DMS 273 (cell line): Measurements from ENCODE around the gene DLL1.
"Not testable (repeated sequence)": the region's sequence is repeated elsewhere in the genome, so short reads cannot be mapped to it uniquely, and the experiment has no call there.

Source experiments
- DNase-seq: peaks from one replicate; lab custom pipeline; 2025; ENCODE audit not compliant: unreplicated experiment; lab: John Stamatoyannopoulos, UW

DLL1 gene

DNA sequence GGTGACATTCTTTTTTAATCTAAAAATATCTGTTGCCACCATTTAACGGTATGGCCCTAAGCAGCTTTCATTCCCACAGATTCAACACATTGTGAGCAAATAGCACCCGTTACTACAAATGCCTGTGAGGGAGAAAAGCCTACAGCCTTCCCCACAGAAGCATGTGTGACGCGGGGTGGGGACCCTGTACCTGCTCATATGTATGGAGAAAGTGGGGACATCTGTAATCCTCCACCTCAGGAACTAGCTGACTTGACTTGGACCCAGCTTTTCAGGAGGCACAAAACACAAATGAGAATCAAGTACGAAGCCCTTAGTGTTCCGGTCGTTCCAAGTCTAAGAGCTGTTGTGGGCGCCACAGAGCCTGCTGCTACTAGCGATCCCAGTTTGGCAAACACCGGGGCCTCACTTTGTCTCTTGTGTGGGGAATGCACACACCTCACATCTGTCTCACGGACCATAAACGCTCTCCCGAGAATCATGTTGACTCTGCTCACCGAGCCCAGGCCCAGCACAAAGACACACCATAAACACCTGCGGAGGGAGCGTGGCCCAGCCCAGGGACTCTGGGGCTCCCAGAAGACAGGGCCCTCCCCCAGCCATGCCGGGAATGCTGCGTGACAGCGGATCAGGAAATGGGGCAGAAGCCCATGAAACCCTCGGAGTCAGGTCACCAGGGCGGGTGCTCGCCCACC, 21.6 kb downstream of the DLL1 start:
- DNase-seq, result peak; percentile 24

DNA sequence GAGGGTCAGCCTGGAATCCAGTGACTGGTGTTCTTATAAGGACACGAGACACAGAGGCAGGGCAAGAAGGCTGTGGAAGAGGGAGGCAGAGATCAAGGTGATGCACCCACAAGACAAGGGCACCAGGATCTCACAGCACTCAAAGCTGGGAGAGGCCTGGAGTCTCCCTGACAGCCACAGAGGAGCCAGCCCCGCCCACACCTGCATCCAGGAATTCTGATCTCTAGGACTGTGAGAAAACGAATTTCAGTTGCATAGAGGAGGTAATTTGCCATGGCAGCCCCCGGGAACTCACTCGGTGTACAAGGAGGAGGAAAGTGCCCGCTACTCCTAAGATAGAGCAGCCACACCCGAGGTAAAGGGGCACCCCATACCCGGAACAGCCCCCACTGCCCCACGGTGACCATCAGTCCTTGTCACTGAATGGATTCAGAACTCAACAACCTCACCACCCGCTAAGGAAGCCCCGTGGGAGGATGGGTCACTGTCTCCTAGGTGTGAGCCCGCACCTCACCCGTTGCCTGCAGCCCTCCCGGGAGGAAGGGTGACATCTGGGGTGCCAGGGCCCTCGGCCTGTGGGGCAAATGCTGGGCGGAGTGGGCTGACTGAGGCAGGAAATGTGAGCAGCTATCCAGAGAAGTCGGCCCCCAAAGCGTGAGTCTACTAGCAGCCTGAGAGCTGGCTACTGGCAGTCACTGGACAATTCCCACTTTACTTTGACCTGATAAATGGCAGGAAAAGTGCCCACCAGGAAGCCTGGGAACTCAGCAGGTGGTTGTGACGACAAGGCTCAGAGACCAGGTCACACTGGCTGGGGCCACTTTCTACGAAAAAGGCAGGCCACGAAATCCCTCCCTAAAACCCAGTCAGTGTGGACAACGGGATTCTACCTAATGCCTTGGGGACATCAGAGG, 22.4 kb downstream of the DLL1 start:
- no peak for DNase-seq

DNA sequence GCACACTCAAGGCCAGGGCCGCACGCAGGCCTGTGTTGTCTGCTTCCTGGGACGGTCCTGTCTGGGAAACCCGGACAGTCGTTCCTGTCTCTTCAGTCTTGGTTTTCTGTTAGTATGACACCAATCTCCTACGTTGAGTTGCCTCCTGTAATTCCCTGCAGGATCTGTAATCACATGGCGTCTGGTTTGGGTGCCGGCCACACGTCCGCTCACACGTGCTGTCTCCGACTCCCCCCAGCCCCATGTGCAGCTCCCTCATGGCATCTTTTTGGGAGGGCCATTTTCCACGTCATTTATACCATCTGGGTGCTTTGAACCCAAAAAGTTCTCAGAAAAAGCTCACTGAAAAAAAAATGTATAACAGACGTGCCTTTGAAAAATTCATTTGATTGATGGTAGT, 23.2 kb downstream of the DLL1 start:
- DNase-seq, result no peak

DNA sequence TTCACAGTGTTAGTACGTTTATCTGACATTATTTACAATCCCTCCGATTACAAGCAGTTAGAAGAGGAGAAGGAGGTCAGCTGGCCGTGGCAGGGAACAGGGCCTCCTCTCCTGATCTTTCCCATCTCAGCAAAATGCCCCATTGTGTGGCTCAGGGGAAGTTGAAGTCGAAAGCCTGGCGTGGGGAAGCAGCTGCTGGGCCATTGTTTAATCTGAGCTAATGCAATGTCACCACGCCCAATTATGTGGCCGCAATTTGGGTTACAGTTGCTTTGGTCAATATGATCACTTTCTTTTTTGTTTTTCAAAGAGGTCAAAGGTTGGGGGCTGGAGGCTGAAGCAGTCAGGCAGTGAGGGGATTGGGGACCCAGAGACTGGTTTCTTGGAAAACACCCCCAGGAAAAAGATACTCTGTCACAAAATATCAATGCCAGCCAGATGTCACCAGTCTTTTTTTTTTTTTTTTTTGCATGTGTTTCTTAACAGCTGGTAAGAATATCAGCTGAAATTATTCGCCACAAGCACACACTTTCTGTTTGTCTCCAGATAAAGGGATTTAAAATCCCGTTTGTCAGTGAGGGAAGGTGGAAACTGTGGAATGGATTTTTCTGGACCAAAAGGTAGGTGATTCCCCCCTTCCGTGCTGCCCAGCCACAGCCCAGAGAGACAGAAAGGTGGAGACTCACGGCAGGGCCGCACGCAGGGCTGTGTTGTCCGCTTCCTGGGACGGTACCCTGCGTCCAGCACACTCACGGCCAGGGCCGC, 24.6 kb downstream of the DLL1 start:
- DNase-seq, result peak; percentile 22

DNA sequence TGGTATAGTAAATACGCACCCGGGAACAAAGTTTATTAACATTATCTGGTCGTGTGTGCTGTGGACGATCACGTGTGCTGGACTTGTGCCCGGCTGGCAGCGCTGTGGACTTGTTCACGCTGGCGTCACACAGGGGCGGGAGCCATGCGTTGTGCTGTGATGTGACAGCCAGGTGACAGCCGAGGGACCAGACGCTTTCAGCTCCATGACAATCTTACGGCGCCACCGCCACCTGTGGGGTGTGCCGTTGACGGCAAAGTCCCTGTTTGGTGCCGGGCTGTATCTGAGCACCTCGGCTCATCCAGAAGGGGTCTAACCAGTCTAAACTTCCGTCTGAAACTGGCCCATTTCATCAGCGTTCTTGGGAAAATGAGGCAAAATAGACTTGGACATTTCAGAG, 25.2 kb downstream of the DLL1 start:
- no peak for DNase-seq

DNA sequence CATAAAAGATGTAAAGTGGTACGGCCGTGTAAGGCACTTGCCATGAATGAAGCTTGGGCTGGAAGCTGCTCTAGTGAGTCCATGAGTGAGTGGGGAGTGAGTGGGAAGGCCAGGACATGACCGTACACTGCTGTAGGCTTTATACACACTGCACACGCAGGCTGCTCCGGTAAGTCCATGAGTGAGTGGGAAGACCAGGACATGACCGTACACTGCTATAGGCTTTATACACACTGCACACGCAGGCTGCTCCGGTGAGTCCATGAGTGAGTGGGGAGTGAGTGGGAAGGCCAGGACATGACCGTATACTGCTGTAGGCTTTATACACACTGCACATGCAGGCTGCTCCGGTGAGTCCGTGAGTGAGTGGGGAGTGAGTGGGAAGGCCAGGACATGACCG, 26.2 kb downstream of the DLL1 start:
- not testable (repeated sequence) for DNase-seq

DNA sequence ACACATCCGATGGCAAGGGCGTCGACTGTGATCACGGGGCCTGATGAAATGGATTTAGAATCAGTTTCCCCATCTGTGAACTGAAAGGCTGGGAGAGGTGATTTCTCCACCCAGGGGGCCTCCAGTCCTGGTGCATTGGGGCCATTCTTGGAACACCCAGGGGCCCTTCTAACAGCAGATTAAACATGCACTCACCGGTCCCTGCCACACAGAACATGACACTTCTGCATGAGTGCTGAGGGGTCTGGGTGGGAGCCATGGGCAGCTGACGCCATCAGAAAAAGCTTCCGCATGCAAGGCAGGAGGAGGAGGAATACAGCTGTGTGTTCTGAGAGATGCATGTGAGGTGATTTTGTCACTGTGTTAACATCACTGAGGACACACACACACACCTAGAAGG, 26.8 kb downstream of the DLL1 start:
- DNase-seq, result no peak

DNA sequence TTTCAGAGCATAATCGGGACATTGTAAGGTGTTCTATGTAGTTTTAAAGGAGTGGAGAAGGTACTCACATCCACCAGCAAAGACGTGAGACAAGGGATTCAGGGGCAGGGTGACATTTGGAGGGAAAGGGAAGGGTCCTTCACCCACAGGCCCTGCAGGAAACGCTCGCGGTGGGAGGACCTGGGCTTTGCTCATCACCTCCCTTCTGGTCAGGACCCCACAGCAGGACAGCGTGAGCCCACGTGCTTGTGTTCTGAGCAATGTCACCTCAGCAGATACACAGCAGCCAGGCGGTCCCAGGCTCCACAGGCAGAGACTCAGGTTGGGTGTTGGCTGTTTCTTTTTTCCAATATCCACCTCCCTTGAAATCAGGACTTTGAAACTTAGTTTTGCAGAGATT, 27.5 kb downstream of the DLL1 start:
- no peak for DNase-seq

DNA sequence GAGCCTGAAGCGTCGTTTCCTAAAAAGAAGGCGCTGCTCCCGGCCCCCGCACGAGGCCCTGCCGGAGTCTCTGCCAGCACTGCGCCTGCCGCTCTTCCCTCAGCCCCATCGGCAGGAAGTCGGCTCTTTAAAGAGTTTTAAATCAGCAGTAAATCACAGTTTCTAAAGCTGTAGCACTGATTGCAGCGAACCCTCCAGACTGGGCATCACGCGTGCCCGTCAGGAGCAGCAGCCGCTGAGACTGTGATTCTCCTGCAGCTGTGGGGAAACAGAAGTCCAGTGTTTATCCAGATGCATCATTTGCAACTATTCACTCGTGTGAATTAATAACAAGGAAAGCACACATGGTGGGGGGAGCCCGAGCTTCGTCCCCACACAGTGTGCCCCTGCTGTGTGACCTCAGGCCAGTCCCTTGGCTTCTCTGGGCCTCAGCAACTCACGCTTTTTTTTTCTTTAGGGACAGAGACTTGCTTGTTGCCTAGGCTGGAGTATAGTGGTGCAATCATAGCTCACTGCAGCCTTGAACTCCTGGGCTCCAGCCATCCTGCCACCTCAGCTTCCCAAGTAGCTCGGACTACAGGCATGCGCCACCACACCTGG, 28.3 kb downstream of the DLL1 start:
- no peak for DNase-seq

DNA sequence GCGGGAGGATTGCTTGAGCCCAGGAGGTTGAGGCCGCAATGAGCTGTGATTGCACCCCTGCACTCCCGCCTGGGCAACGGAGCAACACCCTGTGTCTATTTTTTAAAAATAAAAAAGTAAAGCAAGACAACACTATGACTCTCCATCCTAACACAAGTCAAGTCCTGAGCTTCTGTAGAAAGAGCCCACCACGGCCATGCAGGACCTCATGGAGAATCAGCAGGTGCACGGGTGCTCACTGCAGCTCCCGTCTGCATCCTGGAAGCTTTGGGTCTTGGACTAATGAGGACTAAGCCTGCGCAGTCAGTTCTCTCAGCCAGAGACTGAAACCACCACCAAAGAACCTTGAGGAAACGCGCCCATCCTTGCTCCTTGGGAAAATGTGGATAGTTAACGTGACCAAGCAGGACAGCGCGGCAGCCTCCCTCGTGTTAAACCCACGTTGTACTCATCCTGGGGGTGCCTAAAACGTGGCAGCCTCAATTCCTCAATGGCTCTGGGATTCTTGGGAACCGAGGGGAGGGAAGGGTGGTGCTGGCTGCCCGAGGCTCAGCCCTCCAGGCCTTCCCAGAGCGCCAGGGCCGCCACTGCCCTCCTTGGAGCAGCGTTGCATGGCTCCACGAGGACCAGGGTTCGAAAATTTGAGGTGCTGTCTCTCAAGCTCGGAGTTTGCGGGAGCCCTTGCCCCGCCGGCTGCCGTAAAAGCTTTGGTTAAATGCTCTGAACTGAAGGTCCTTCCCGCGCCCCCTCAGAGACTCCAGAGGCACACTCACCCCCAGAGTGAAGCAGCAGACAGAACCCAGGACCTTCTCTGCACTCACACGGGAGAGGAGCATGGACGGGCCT, 29.0 kb downstream of the DLL1 start:
- DNase-seq, result no peak

DNA sequence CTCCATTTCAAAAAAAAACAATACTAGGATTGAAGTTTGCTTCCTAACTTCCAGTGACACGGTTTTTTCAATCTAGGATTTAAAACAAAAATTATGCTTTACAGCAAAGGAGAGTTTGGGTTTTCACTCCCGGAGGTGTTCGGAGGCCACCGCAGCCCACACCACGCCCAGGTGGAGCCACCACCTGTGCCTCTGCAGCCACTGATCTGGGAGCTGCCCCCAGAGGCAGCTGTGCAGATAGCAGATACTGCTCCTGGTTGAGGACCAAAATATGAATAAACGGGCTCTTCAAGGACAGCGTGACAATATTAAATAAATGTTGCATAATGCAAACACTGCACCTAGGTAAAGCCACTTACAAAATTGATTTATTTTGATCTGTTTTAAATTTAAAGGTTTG, 30.2 kb downstream of the DLL1 start:
- peak; percentile 20 for DNase-seq

DNA sequence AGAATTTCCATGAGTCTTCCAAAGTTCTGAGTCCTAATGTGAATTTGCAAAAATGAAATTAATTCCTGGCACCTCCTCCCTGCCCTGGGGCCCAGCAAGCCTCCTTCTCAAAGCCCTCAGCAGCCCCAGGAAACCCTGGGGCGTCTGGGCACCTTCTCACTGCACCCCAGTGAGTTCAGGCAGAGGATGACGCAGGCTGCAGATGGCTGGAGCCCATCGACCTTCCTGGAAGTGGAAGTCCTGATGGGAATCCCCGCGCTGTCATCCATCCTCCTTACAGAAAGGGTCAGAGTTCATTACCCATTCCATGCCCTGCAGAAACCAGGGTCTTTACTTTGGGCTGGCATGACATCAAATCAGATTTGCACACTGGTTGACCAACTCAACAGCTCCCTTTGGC, 31.6 kb downstream of the DLL1 start:
- DNase-seq, result no peak

DNA sequence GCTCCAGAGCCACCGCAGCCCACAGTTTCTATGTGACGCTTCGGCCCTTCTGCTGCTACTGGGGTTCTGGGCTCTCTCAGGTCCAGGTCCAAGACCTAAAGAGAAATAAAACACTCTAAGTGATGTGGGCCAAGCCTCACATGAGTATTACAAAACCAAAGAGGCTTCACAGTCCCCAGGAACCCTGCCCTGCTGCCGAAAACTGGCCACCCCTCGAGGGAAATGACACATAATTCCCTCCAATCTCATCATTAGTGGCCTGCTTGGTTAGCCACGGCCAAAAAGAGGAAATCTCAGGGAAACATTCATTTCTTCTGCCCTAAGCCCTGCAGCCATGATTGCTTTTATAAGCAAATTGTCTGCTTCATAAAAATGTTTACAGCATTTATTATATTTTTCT, 32.5 kb downstream of the DLL1 start:
- DNase-seq, result no peak

DNA sequence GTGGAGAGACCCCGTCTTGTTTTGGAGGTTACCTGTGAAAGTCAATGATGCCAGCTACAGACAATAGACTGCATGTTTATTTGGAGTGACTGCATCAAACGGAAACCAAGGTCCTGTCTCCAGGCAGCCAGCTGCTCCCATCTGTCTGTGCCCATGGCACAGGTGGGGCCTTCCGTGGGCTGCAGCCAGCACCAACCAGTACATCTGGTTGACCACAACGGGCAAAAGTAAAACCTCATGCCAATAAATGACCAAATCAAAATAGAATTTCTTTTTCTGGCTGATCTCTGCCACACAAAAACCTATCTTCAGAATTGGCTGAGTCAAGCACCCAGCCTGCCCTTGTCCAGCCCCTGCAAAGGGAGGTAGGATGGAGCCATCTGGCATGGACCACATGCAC, 33.5 kb downstream of the DLL1 start:
- DNase-seq, result peak; percentile 44

DNA sequence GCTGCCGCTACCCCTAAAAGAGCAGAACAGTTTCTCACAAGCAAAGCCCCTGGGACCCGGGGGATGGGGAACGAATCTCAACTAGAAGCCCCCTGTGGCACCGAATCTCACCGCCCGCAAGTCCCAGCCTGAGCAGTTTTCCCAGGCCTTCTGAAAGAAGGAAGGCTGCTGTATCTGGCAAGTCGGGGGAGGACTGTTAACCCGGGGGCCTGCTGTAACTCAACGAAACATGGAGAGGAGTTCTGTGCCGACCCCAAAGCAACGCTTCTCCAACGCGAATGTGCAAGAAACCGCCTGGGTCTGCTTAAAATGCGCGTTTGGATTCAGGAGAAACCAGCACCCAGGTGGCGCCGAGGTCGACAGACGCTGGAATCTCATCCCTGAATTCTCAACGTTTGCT, 34.2 kb downstream of the DLL1 start:
- no peak for DNase-seq

DNA sequence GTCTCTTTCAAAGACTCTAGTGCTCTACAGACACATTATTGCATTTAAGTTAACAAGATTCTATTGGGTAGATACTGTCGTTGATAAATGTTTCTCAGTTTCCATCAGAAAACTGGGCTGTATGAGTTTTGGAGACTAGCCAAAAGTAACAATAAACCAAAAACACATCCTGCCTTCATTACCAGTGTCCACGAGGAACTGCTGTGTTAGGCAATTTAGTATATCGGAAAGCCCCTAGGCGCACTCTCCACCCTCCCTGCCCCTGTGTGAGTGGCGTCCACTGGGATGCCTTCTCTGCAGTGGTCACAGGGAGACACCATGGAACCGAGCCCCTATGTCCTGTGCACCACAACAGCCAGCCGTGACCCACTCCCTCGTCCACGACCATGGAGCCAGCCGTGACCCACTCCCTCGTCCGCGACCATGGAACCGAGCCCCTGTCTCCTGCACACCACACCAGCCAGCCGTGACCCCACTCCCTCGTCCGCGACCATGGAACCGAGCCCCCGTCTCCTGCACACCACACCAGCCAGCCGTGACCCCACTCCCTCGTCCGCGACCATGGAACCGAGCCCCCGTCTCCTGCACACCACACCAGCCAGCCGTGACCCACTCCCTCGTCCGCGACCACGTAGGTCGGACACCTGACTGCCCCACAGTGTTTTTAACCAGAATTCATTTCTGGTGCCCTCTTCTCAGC, 35.3 kb downstream of the DLL1 start:
- DNase-seq, result no peak

DNA sequence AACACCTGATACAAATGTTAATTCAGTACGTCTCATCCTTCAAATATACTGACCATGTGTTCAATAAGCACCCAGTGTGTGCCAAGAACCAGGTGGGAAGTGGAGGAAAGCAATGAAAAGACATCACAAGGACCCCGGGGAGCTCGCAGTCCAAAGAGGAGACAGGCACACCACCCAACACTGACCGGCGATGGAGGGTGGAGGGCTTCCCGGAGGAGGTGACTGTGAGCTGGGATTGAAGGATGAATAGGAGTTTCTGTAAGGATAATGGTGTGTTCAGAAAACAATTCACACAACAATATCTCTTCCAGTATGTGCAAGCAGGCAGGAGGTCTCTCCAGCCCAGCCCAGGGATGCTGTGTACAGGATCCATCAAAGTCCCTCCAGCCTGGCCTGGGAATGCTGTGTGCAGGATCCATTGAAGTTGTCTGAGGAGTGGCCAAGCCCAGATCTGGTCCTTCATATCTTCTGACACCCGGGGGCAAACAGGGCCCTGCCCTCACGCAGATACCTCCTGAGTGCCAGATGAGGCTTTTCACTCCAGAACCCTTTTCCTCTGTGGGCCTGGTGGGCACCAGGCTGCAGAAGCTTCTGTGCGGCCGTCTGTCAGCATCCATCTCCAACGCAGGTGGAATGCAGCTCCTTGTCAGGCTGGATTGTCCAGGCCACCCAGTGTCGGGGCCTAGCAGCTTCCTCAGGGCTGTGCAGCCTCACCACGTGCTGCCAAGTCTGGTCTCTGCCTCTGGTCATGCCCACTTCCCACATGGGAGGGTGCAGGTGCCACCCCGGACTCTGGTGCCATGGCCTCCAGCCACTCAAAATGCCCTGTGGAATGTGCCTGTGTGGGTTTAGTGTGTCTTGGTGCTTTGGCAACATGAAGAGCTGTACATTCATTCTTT, 36.3 kb downstream of the DLL1 start:
- no peak for DNase-seq

DNA sequence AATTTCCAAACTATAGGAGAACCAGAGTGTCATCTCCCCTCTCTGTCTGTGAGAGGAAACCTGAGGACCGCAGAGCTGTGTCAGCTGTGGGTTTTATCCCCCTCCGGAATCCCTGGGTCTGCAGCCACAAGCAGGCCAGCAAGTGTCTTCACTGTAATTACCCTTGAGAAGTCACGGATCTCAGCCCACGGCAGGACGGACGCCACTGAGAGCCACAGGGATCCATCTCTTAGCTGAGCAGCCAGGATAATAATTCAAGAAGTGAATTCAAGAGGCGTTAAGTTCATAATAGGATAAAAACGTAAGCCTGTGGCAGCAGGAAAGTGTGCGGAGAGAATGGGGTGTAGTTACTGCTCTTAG, 37.0 kb downstream of the DLL1 start:
- DNase-seq, result no peak
